ENCODE results near the gene AXIN2.

AXIN2 gene

DNA sequence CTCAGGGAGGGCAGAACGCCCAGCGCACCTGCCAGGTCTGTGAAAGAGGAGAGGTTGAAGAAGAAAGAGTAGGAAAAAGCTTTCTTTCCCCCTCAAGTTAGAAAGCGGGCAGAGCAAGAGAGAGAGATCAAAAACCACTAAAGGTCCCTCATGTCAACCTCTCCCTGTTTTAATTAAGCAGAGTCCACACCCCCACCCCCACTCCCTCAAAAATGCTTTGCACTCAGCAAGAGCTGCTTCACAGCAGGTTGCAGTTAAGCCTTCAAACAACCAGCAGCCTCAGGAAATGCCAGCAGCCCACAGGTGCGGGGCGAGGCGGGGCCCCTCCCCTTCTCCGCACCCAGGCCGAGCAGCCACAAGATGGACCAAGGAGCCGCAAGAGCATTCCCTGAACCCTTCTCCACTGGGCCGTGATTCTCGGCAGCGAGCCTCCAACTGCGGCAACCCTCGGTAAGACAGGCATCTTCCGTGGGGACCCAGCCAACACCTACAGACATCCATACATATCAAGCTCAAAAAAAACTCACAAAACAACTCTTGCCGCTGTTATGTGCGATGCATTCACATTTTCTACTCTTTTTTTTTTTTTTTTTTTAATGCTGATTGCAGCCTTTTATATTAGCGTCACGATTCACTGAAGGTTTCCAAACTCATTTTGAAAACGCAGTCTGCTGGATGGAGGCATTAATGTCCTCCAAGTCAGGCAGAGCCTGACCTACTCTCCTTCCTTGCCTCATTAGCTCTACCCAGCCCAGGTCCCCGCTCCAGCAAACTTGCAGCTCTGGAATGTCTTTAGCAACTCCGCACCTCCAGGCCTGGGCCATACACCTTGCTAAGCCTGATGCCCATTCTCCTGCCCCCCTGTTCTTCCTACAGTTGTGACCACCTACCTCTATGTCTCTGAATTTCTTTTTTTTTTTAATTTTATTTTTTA, 66.1 kb downstream of the AXIN2 start:
- TF ChIP-seq CTCF (IDR thresholded peaks at IDR 0.05): no peak

DNA sequence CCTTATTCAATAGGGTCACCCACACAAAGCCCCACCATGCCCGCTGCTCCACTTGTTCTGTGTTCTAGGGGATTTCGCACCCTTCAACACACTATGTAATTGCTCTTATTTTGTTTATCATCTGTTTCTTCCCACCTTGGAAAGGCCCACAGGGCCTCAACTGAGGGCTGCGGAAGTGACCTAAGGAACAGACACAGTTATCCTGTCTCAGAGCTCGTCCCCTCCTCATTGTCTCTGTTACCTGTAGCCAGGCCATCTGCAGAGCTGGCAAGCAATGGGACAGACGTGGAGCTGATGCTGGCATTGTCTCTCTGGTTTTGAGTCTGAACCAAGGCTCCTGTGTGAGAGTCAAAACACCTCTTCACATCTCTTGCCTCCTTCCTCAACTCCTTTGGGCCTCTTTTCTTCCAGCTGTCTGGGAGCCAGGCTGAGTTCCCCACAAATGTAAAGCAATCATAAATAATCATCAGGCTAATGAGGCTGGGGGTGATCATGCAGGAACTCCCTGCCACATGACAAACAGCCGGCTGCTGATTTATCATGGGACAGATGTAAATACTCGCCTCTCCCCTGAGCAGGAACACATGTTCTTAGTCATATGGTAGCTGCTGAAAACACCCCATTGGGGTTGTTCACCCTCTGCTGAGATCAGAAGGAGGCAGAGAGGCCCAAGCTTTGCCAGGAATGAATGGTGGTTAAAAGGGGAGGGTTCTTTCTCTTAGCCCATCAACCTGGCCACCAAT, 71.9 kb downstream of the AXIN2 start:
- no peak for TF ChIP-seq CTCF (IDR thresholded peaks at IDR 0.05)

DNA sequence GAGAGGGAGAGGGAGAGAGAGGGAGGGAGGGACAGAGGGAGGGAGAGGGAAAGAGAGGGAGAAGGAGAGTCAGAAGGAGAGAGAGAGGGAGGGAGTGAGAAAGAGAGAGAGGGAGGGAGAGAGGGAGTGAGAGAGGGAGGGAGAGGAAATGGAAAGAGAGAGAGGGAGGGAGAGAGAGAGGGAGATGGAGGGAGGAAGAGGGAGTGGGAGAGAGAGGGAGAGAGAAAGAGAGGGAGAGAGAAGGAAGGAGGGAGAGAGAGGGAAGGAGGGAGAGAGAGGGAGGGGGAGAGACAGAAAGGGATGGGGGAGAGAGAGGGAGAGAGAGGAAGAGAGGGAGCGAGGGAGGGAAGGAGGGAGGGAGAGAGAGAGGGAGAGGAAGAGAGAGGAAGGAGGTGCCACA, 72.8 kb downstream of the AXIN2 start:
- TF ChIP-seq CTCF (IDR thresholded peaks at IDR 0.05): no peak

DNA sequence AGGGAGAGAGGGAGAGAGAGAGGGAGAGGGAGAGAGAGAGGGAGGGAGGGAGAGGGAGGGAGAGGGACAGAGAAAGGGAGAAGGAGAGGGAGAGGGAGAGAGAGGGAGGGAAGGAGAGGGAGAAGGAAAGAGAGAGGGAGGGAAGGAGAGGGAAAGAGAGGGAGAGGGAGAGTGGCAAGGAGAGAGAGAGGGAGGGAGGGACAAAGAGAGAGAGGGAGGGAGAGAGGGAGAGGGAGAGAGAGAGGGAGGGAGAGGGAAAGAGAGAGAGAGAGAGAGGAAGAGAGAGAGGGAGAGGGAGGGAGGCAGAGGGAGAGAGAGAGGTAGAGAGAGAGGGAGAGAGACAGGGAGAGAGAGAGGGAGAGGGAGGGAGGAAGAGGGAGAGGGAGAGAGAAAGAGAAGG, 73.5 kb downstream of the AXIN2 start:
- TF ChIP-seq CTCF (IDR thresholded peaks at IDR 0.05): no peak

DNA sequence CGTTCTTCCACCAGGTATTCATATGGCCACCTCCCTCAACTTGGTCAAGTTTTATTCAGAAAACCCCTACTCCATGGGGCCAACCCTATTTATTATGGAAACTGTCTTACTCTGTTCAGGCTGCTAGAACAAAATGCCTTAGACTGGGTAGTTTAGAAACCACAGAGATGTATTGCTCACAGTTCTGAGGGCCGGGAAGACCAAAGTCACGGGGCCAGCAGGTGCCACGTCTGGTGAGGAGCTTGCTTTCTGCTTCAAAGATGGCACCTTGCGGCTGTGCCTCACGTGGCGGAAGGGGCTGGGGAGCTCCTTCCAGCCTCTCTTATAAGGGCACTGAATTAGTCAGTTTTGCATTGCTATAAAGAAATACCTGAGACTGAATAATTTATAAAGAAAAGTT, 74.3 kb downstream of the AXIN2 start:
- no peak for TF ChIP-seq CTCF (IDR thresholded peaks at IDR 0.05)

DNA sequence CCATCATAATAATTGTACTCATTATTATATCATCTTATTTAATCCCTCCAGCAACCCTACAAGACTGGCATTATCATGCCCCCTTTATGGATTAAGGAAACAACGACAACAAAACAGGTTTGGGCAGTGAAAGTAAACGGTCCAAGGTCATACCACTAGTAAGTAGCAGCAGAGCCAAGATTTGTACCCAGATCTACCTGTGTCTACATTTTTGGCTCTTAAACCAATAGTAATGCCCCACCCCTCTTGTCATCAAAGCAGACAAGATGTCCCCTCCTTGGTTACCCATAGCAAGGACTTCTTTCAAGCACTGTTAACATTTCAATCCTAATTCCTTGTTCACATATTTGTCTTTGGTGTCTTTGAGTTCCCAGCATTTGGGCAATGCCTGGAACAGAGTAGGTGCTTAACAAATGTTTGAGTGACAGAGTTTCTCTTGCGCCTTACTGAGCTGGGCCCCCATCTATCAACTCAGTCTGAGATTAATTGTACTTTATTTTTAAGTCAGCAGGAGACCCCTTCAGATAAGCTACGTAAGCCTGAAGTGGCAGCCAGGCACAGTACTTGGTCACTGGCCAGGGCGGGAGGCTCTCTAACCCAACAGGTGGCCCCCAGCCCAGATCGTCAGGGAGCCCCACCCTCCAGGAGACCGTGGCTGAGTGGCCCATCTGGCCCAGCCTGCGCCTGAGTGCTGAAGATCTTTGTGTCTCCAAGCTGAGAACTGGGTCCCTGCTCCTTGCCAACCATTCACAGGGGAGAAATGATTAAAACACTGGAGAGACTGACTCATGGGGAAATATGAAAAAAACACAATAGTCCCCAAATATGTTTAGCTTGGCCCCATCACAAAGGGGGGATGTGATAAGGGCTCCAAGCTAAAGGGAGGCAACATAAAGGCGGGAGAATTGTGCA, 75.8 kb downstream of the AXIN2 start:
- no peak for TF ChIP-seq CTCF (IDR thresholded peaks at IDR 0.05)

DNA sequence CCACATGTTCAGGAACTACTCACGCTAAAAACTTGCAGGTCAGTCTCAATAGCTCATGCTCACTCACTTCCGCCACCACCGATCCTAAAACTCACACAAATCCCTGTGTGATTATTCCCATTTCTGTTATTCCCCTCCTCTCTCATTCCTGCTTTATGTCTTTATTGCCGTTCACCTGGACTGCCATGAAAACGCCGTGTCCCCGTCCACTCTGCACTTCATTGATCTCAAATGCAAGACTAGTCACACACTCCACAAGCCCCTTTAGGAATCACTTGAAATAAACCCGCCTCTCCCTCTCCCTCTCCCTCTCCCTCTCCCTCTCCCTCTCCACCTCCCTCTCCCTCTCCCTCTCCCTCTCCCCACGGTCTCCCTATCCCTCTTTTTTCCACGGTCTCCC, 78.0 kb downstream of the AXIN2 start:
- TF ChIP-seq CTCF (IDR thresholded peaks at IDR 0.05): no peak

All from LNCAP (cell line).